ENCODE measurements around the gene POLD3. TPM values are rescaled to one million over a fixed set of nuclear protein-coding genes. Genes with fewer than 3 reads are reported as not detected.

The POLD3 gene
- total RNA-seq, 3 donors from 2014 or later (not counting 1 experiment from before 2014, with no cell fraction given), result 9.4 to 10.6 (median 9.6) TPM

- intact Hi-C loops (cut with micrococcal nuclease), result no loop called here
- H3K4me1 ChIP-seq (ENCODE audit: control insufficient read depth, insufficient read depth, low read length), result no peaks in the 10 kb centered on the region
- 84% methylated on average over 10 of the region's 10 CpGs for WGBS (ENCODE audit: insufficient coverage)
- no peak overlapping the region for H3K27ac Mint-ChIP-seq
- no peak for DNase-seq
- no peaks in the 10 kb centered on the region for H3K27me3 Mint-ChIP-seq (ENCODE audit: low read depth in 2 of 2)
- H3K27ac ChIP-seq (ENCODE audit: low read length), result no peak overlapping the region
- no peaks in the 10 kb centered on the region for H3K4me1 Mint-ChIP-seq
- H3K27me3 ChIP-seq (ENCODE audit: control insufficient read depth, insufficient read depth, low read length), result no peaks in the 10 kb centered on the region
- H3K9me3 ChIP-seq (ENCODE audit: control insufficient read depth, insufficient read depth, low read length), result no peaks in the 10 kb centered on the region
- H3K4me3 ChIP-seq (ENCODE audit: low read length), result no peak overlapping the region
- no peaks in the 10 kb centered on the region for H3K9me3 Mint-ChIP-seq
- TF ChIP-seq, protein P1, sequence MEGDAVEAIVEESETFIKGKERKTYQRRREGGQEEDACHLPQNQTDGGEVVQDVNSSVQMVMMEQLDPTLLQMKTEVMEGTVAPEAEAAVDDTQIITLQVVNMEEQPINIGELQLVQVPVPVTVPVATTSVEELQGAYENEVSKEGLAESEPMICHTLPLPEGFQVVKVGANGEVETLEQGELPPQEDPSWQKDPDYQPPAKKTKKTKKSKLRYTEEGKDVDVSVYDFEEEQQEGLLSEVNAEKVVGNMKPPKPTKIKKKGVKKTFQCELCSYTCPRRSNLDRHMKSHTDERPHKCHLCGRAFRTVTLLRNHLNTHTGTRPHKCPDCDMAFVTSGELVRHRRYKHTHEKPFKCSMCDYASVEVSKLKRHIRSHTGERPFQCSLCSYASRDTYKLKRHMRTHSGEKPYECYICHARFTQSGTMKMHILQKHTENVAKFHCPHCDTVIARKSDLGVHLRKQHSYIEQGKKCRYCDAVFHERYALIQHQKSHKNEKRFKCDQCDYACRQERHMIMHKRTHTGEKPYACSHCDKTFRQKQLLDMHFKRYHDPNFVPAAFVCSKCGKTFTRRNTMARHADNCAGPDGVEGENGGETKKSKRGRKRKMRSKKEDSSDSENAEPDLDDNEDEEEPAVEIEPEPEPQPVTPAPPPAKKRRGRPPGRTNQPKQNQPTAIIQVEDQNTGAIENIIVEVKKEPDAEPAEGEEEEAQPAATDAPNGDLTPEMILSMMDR (IDR thresholded peaks at IDR 0.05), result no peak
- no peaks in the 10 kb centered on the region for H3K36me3 Mint-ChIP-seq
- no peak for ATAC-seq
- H3K4me3 Mint-ChIP-seq, result no peak overlapping the region
- H3K36me3 ChIP-seq (ENCODE audit: control insufficient read depth, insufficient read depth, low read length), result no peaks in the 10 kb centered on the region
Observed at GRCh38 chr11:74671520-74672196, 79.3 kb downstream of the POLD3 start.

GRCh38 chr11:74672332-74672955, 80.1 kb downstream of the POLD3 start:
- H3K4me3 Mint-ChIP-seq, result no peak overlapping the region
- intact Hi-C loops (cut with micrococcal nuclease), result no loop called here
- Histone ChIP-seq H3K36me3 (ENCODE audit: control insufficient read depth, insufficient read depth, low read length) (no peaks in the 10 kb centered on the region), H3K4me3 (ENCODE audit: low read length) (no peak overlapping the region), H3K4me1 (ENCODE audit: control insufficient read depth, insufficient read depth, low read length) (no peaks in the 10 kb centered on the region), H3K27me3 (ENCODE audit: control insufficient read depth, insufficient read depth, low read length) (no peaks in the 10 kb centered on the region), H3K27ac (ENCODE audit: low read length) (no peak overlapping the region), H3K9me3 (ENCODE audit: control insufficient read depth, insufficient read depth, low read length) (no peaks in the 10 kb centered on the region)
- TF ChIP-seq, protein P1 (IDR thresholded peaks at IDR 0.05), result no peak
- no peaks in the 10 kb centered on the region for H3K4me1 Mint-ChIP-seq
- no peaks in the 10 kb centered on the region for H3K36me3 Mint-ChIP-seq
- H3K9me3 Mint-ChIP-seq, result no peaks in the 10 kb centered on the region
- DNase-seq (no peak), ATAC-seq (no peak)
- 85% methylated on average over 4 of the region's 4 CpGs for WGBS (ENCODE audit: insufficient coverage)
- no peaks in the 10 kb centered on the region for H3K27me3 Mint-ChIP-seq (ENCODE audit: low read depth in 2 of 2)
- H3K27ac Mint-ChIP-seq, result no peak overlapping the region

- Mint-ChIP-seq H3K4me3 (no peak overlapping the region), H3K27me3 (ENCODE audit: low read depth in 2 of 2) (no peaks in the 10 kb centered on the region), H3K9me3 (no peaks in the 10 kb centered on the region), H3K36me3 (no peaks in the 10 kb centered on the region), H3K27ac (no peak overlapping the region), H3K4me1 (no peaks in the 10 kb centered on the region)
- Histone ChIP-seq H3K4me3 (ENCODE audit: low read length) (no peak overlapping the region), H3K36me3 (ENCODE audit: control insufficient read depth, insufficient read depth, low read length) (no peaks in the 10 kb centered on the region), H3K27me3 (ENCODE audit: control insufficient read depth, insufficient read depth, low read length) (no peaks in the 10 kb centered on the region), H3K27ac (ENCODE audit: low read length) (no peak overlapping the region), H3K9me3 (ENCODE audit: control insufficient read depth, insufficient read depth, low read length) (no peaks in the 10 kb centered on the region), H3K4me1 (ENCODE audit: control insufficient read depth, insufficient read depth, low read length) (no peaks in the 10 kb centered on the region)
- TF ChIP-seq, protein P1 (IDR thresholded peaks at IDR 0.05), result no peak
- DNase-seq (no peak), ATAC-seq (no peak)
- WGBS (ENCODE audit: insufficient coverage), result 95% methylated on average over 12 of the region's 12 CpGs
- intact Hi-C loops (cut with micrococcal nuclease), result no loop called here
Observed at GRCh38 chr11:74672956-74673692, 80.7 kb downstream of the POLD3 start.
